ENCODE data around the gene PLCG1.

The PLCG1 gene

DNA sequence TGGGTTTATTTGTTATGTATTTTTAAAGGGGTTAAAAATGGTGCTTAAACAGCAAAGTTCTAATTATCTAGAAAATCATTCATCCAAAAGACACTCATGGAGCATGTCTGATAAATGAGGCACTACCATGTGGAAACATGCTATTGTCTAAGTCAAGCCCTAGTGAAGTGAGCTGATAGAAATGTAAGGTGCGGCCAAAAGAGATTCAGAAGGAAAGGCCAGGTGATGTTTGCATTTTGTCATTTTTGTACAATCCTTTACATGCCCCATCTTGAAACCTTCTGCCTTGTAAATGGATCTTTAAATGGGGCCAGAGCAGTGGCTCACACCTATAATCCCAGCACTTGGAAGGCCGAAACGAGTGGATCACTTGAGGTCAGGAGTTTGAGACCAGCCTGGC lies 77.3 kb downstream of the PLCG1 start:
- TF ChIP-seq, protein P1, sequence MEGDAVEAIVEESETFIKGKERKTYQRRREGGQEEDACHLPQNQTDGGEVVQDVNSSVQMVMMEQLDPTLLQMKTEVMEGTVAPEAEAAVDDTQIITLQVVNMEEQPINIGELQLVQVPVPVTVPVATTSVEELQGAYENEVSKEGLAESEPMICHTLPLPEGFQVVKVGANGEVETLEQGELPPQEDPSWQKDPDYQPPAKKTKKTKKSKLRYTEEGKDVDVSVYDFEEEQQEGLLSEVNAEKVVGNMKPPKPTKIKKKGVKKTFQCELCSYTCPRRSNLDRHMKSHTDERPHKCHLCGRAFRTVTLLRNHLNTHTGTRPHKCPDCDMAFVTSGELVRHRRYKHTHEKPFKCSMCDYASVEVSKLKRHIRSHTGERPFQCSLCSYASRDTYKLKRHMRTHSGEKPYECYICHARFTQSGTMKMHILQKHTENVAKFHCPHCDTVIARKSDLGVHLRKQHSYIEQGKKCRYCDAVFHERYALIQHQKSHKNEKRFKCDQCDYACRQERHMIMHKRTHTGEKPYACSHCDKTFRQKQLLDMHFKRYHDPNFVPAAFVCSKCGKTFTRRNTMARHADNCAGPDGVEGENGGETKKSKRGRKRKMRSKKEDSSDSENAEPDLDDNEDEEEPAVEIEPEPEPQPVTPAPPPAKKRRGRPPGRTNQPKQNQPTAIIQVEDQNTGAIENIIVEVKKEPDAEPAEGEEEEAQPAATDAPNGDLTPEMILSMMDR (IDR thresholded peaks at IDR 0.05; ENCODE audit: low read depth, low read length, missing control alignments): no peak
- DNase-seq (ENCODE audit: extremely low read depth, low read depth): no peak
- no peak overlapping the region for H3K4me3 ChIP-seq (replicated peaks; ENCODE audit: low read depth, low read length)

DNA sequence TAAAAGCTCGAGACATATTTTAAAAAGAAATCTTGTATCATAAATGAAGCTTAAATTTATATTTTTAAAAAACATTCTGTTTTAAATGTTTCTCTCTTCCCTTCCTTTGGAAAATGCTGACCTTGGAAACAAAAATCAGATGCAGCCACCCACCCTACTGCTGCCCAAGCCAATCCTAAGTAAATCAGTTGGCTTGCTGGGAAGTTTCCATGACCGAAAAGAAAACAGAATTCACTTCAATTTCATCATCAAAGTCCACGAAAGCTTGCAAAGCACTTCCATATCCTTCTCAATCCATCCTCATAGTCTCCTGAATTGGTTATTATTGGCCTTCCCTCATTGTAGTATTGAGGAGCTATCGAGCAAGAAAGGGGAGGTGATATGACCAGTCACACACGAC lies 80.1 kb downstream of the PLCG1 start:
- H3K4me3 ChIP-seq (replicated peaks; ENCODE audit: low read depth, low read length): no peak overlapping the region
- TF ChIP-seq, protein P1 (IDR thresholded peaks at IDR 0.05; ENCODE audit: low read depth, low read length, missing control alignments): no peak
- DNase-seq (ENCODE audit: extremely low read depth, low read depth): no peak

DNA sequence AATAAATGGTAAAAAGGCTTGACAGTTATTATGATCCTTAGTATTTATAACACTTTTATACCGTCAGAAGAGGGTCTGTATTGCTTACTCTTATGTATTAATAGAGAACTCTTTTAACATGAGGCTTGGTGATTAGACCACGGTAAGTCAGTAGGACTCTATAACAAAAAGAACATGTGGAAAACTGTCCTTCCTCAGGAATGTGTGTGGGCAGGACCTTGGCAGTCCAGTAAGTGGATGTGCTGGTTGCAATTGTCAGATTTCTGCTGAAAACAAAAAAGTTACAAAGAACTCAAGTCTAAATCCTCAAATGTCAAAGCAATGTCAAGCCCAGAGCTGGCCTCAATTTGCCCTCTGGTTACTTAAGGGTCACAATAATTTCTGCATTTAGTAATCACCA lies 81.1 kb downstream of the PLCG1 start:
- TF ChIP-seq, protein P1 (IDR thresholded peaks at IDR 0.05; ENCODE audit: low read depth, low read length, missing control alignments): no peak
- peak; percentile 41 for DNase-seq (ENCODE audit: extremely low read depth, low read depth)
- no peak overlapping the region for H3K4me3 ChIP-seq (replicated peaks; ENCODE audit: low read depth, low read length)

DNA sequence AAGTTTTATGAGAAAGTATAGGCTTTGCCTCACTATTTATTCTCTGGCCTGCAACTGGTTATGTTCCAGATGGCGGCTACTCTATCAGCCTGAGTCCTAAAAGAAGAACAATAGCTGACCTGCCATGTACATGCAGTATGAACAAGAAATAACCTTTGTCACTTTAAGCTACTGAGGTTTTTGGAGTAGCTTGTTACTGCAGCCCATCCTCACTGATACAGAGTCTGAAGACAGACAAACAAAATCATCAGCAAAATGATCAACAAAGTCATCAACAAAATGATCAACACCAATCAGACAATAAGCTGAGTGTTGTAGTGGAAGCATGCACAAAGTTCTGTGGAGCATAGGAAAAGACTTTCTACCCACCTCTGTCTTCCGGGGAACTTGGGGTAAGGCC lies 82.5 kb downstream of the PLCG1 start:
- no peak overlapping the region for H3K4me3 ChIP-seq (replicated peaks; ENCODE audit: low read depth, low read length)
- TF ChIP-seq, protein P1 (IDR thresholded peaks at IDR 0.05; ENCODE audit: low read depth, low read length, missing control alignments): no peak
- DNase-seq (ENCODE audit: extremely low read depth, low read depth): no peak

DNA sequence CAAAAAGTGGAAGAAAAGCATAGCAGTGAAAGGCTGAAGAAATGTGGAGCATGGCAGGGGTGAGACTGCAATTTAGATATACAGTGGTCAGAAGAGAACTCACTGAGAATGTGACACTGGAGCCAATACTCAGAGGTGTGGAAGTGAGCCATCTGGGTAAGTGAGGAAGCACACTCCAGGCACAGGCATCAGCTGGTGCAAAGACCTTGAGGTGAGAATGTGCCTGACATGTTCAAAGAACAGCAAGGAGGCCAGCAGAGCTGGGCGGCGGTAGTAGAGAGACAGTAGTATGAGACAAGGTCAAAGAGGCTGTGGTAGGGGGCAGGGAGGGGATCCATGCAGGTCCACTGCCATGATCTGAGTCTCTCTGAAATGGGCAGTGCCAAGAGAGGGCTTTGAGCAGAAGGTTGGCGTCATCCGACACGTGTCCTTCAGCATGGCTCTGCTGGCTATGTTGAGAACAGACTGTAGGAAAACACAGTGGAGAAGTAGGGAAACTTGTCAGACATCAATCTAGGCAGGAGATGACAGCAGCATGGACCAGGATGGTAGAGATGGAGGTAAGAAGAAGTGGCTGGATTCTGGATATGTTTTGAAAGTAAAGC lies 84.4 kb downstream of the PLCG1 start:
- TF ChIP-seq, protein P1 (IDR thresholded peaks at IDR 0.05; ENCODE audit: low read depth, low read length, missing control alignments): no peak
- H3K4me3 ChIP-seq (replicated peaks; ENCODE audit: low read depth, low read length): no peak overlapping the region
- DNase-seq (ENCODE audit: extremely low read depth, low read depth): no peak

DNA sequence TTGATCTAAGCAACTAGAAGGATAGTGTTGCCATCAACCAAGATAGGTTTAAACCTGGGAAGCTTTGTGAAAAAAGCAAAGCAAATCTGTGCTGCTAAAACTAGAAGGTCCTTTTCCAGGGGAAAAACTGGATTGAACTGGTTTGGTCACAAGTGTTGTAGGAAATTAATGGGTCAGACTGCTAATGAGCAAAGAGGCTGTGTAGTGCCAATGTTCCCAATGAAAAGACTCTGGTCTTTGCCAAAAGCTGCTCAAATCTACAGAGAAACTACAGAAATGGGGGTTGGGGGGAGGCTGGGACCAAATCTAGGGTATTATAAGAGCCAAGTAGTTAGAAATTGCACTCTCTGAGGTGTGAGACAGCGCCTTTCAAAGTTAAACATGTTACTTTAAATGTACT lies 85.0 kb downstream of the PLCG1 start:
- DNase-seq (ENCODE audit: extremely low read depth, low read depth): no peak
- H3K4me3 ChIP-seq (replicated peaks; ENCODE audit: low read depth, low read length): no peak overlapping the region
- TF ChIP-seq, protein P1 (IDR thresholded peaks at IDR 0.05; ENCODE audit: low read depth, low read length, missing control alignments): no peak

DNA sequence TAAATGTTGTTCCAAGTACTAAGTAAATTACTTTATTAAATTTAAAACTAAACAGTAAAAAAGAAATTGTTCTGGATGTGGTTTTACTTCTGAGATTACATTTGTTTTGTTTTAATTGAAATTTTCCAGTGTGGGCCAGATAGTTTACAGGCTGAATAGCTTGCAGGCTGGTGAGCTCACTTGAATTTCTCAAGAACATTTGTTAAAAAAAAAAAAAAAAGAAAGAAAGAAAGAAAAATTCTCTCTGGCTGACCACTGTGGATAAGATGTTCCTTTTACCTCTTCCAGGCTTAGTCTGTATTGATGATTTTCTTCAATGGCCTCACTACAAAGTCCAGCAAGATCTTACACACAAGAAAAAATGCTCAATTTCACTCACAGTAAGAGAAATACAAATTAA lies 85.4 kb downstream of the PLCG1 start:
- no peak overlapping the region for H3K4me3 ChIP-seq (replicated peaks; ENCODE audit: low read depth, low read length)
- no peak for DNase-seq (ENCODE audit: extremely low read depth, low read depth)
- TF ChIP-seq, protein P1 (IDR thresholded peaks at IDR 0.05; ENCODE audit: low read depth, low read length, missing control alignments): no peak

All from HFF-Myc (cell line).